Psoas muscle (tissue), 8 donors: ENCODE data around the gene ZNF197. TPM values are rescaled to one million over a fixed set of nuclear protein-coding genes. Genes with fewer than 3 reads are reported as not detected.

Source experiments
- ATAC-seq, 4 donors: fragments of 200-7000 bp; cut with Tn5 transposase; one replicate each; pipeline ENCODE4 v1.9.1; 2020; ENCODE audit warnings: moderate library complexity in 3 of 4, mild to moderate bottlenecking in 2 of 4
- DNase-seq, 2 donors: peaks; one replicate each; pipeline ENCODE4 v3.0.0-alpha.2; 2020
- H3K27ac ChIP-seq: fragments of 200-600 bp; one replicate; pipeline ENCODE4 v1.8.0; 2022
- H3K27me3 ChIP-seq, 3 donors: fragments of 200-600 bp in 1 of 3; one replicate each; pipeline versions ENCODE4 v1.6.1 to v1.8.0; 2013 to 2022; ENCODE audit warnings: low read length in 2 of 3, mild to moderate bottlenecking in 2 of 3, moderate library complexity in 1 of 3; ENCODE audit not compliant: insufficient read depth in 3 of 3
- H3K36me3 ChIP-seq, 2 donors: fragments of 200-600 bp in 1 of 2; one replicate each; pipeline versions ENCODE4 v1.6.1 to v1.8.0; 2013 to 2022; ENCODE audit warnings: low read depth in 1 of 2, mild to moderate bottlenecking in 1 of 2, moderate library complexity in 1 of 2; ENCODE audit not compliant: insufficient read depth in 1 of 2
- H3K4me1 ChIP-seq: fragments of 200-600 bp; one replicate; pipeline ENCODE4 v1.8.0; 2022
- H3K4me3 ChIP-seq: fragments of 200-600 bp; one replicate; pipeline ENCODE4 v1.8.0; 2022; ENCODE audit warnings: mild to moderate bottlenecking
- H3K9me3 ChIP-seq: fragments of 200-600 bp; one replicate; pipeline ENCODE4 v1.8.0; 2022
- WGBS, 3 donors: extraction: QIAGEN DNeasy Blood & Tissue Kit; methylation state at CpG; one replicate each; pipeline versions ENCODE4 v1.1.6 to v1.1.7; 2013; 5-methylcytosine and 5-hydroxymethylcytosine counted together
- intact Hi-C, 2 donors: fragments of 100-400 bp; cut with DNase I; formaldehyde crosslinking; loops; one replicate each; pipeline versions ENCODE4 v1.11.0 to v1.14.2; 2022
- polyA plus RNA-seq, 3 donors: library from polyadenylated mRNA; stranded (reverse); fragments of 200-250 nt; gene quantifications; one replicate each; pipeline ENCODE4 v1.2.3, GENCODE V29; 2013
- total RNA-seq, 4 donors: library from RNA; stranded (reverse); fragmentation: NEBNext Ultra II Directional in 2 of 4; extraction: Animal tissue kit (Norgen Biotek cat#: 25700) in 2 of 4; gene quantifications; one replicate each; pipeline versions ENCODE4 v1.2.1 to v1.2.4, GENCODE V29; 2021 to 2023
- TF ChIP-seq, protein P1 (sequence below): fragments of 200-600 bp; IDR thresholded peaks from one replicate; pipeline ENCODE4 v1.8.0; 2022; ENCODE audit warnings: antibody characterized with exemption
- donor health status: healthy with polysubstance abuse.
- donor health status: DM: no; HTN: no; CAD: no; lungs with moderate emphysema.
- donor health status: Bipolar disorder and iron deficiency.
- donor health status: healthy.
- donor health status: DM: yes; HTN: yes; CAD: no.
- donor health status: DM: no; HTN: no; CAD: no.
- donor health status: DM: no; HTN: no; CAD: no.
- donor health status: DM: yes; HTN: yes; CAD: no.

The ZNF197 gene
- total and polyA plus RNA-seq, 7 donors: 5.2 to 19.1 (median 15.3) TPM

DNA sequence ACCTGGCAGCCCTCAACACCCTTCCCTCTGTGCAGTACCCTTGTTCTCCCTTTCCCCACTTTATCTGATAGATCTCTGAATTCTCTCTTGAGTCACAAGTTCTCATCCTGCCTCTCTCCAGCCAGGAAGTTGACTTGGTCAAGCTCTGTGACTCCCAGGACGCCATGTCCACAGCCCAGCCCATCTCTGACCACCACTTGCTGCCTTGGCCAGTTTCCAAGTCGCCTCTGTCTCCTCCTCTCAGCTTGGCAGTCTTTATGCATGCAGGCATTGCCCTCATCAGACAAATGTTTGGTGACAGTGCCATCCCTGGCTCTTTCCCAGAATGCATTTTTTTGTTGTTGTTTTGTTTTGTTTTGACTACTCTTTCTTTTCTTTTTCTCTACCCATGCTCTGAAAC is 49.4 kb downstream of the ZNF197 start:
- intact Hi-C loops: no loop called here

DNA sequence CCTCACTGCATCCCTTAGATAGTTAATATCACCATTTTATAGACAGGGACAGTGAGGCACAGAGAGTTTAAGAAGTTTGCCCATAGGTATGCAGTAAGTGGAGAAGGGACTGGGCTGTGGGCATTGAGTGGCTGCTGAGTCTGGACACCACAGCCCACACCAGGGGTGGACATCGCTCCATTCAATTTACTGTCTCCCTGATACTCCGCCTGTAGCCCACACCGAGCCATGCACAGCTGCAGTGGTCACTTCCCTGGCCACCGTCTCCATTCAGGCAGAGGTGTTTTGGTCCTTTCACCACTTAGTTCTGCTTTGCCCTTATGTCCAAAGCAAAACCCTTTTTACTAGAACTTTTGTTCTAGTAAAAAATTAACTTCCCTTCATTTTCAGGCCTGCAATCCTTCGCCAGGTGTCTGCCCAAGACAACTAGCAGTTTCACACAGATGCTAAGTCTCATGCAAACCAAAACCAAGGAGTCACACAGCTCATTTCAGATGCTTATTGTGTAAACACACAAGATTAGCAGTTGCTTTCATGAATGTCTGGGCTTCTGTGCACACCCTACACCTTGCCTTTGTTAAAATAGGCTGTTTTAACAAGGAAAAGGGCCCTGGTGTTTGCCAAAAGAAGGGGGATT is 53.8 kb downstream of the ZNF197 start:
- TF ChIP-seq, protein P1, sequence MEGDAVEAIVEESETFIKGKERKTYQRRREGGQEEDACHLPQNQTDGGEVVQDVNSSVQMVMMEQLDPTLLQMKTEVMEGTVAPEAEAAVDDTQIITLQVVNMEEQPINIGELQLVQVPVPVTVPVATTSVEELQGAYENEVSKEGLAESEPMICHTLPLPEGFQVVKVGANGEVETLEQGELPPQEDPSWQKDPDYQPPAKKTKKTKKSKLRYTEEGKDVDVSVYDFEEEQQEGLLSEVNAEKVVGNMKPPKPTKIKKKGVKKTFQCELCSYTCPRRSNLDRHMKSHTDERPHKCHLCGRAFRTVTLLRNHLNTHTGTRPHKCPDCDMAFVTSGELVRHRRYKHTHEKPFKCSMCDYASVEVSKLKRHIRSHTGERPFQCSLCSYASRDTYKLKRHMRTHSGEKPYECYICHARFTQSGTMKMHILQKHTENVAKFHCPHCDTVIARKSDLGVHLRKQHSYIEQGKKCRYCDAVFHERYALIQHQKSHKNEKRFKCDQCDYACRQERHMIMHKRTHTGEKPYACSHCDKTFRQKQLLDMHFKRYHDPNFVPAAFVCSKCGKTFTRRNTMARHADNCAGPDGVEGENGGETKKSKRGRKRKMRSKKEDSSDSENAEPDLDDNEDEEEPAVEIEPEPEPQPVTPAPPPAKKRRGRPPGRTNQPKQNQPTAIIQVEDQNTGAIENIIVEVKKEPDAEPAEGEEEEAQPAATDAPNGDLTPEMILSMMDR: no peak
- intact Hi-C loops: no loop called here
- H3K4me3 ChIP-seq: no peak overlapping the region
- no peaks in the 10 kb centered on the region for H3K27me3 ChIP-seq
- no peaks in the 10 kb centered on the region for H3K9me3 ChIP-seq
- no peaks in the 10 kb centered on the region for H3K36me3 ChIP-seq
- no peaks in the 10 kb centered on the region for H3K4me1 ChIP-seq
- DNase-seq (no peak), ATAC-seq (no peak)
- 94 to 98% (median 96%) methylated on average over 5 of the region's 5 CpGs for WGBS, 3 donors
- no peak overlapping the region for H3K27ac ChIP-seq

More for the DNA sequence above, 49.4 kb downstream of the ZNF197 start:
- 37 to 57% (median 47%) methylated on average over 2 of the region's 2 CpGs for WGBS, 3 donors
- DNase-seq (no peak), ATAC-seq (no peak)
- Histone ChIP-seq H3K9me3 (no peaks in the 10 kb centered on the region), H3K4me3 (no peak overlapping the region), H3K27ac (no peak overlapping the region), H3K36me3 (no peaks in the 10 kb centered on the region), H3K27me3 (no peaks in the 10 kb centered on the region), H3K4me1 (no peaks in the 10 kb centered on the region)
- TF ChIP-seq, protein P1: no peak

DNA sequence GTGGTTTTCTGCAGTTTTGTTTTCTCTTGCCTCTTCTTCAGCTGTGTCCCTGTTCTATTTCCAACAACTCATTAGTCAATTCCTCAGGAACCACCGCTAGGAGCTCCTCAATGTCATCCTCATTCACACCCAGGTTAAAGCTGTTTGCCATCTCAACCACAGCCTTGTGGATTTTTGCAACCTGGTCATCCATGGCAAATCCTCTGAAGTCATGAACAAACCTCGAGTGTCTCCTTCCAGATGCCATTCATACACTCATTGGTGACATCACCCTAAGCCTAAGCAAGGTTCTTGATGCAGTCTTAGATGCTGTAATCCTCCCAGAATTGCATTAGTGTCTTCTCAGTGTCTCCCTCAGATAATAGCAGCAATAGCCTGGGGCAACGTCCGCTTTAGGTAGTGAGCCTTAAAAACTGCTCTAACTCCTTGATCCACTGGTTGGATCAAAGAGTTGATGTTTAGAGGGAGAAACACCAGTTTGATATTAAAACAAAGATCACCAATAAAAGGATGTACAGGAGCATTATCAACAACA is 56.2 kb downstream of the ZNF197 start:
- H3K27me3 ChIP-seq: no peaks in the 10 kb centered on the region
- no peaks in the 10 kb centered on the region for H3K4me1 ChIP-seq
- no peak overlapping the region for H3K27ac ChIP-seq
- no peaks in the 10 kb centered on the region for H3K36me3 ChIP-seq
- WGBS, 3 donors: 96 to 100% (median 99%) methylated on average over 4 of the region's 4 CpGs
- TF ChIP-seq, protein P1: no peak
- ATAC-seq (no peak), DNase-seq (no peak)
- intact Hi-C loops: no loop called here
- H3K9me3 ChIP-seq: no peaks in the 10 kb centered on the region
- H3K4me3 ChIP-seq: no peak overlapping the region

DNA sequence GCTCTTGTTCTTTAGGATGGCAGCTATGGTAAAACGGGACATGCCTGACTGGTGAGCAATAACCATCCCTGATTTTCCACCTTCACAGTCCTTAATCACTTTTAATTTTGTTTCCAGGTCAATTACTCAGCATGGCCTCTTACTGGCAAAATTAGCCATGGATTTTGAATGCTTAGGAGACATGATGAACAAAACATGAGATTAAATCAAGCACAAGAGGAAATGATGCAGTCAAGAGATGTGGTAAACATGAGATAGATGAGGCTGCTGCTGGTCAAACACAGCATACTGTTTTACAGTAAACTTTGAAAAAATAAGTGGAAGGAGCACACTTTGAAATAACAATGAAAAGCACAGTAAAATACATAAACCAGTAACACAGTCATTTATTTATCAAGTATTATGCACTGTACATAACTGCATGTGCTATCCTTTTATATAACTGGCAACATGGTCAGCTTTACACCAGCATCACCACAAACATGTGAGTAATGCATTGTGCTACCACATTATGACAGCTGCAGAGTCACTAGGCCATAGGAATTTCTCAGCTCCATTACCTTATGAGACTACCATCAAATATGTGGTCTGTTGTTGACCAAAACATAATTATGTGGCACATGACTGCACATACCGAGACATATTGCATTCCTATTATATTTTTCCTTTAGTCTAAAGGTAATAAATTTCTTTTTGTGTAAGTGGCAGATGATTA is 57.5 kb downstream of the ZNF197 start:
- H3K4me3 ChIP-seq: no peak overlapping the region
- no peaks in the 10 kb centered on the region for H3K4me1 ChIP-seq
- no peaks in the 10 kb centered on the region for H3K9me3 ChIP-seq
- DNase-seq (no peak), ATAC-seq (no peak)
- TF ChIP-seq, protein P1: no peak
- no peak overlapping the region for H3K27ac ChIP-seq
- 92 to 96% (median 92%) methylated on average over 2 of the region's 2 CpGs for WGBS, 3 donors
- H3K36me3 ChIP-seq: no peaks in the 10 kb centered on the region
- intact Hi-C loops: no loop called here
- no peaks in the 10 kb centered on the region for H3K27me3 ChIP-seq
